Spleen (tissue), 7 donors: ENCODE data around the gene ADAM15.

Source experiments
- CTCF ChIP-seq, 11 experiments: fragments of 200-600 bp in 7 of 11; fragments of 450-650 bp in 4 of 11; sonication (generic) in 4 of 11; IDR thresholded peaks in 8 of 11; conservative IDR thresholded peaks in 3 of 11; 1 replicate in 7 of 11; 2 replicates in 4 of 11; pipeline versions ENCODE4 v1.4.0 to v1.8.0; 2016 to 2021; ENCODE audit warnings: antibody characterized with exemption in 11 of 11, inconsistent platforms in 4 of 11, mild to moderate bottlenecking in 1 of 11
- POLR2A ChIP-seq, 3 donors: fragments of 450-650 bp; IDR thresholded peaks; one replicate each; pipeline ENCODE4 v1.5.1; 2017; ENCODE audit warnings: antibody characterized with exemption in 3 of 3, mild to moderate bottlenecking in 1 of 3
- donor health status: DM: no; HTN: no; CAD: no; lungs with moderate emphysema.
- donor health status: DM: no; HTN: no; CAD: no.
- donor health status: DM: no; HTN: no; CAD: no.

- TF ChIP-seq CTCF (IDR thresholded peaks at IDR 0.05 in 8 of 11, conservative IDR thresholded peaks at IDR 0.05 in 3 of 11) (no peak), POLR2A (IDR thresholded peaks at IDR 0.05) (no peak)
These were observed 21.6 kb downstream of the ADAM15 start for GRCh38 chr1:155072531-155073289.
